ENCODE data around the gene TMEM59L. TPM values are rescaled to one million over a fixed set of nuclear protein-coding genes. Genes with fewer than 3 reads are reported as not detected.

Gene TMEM59L
- under 1 TPM in 1 of 2 experiments, not detected in 1; 0.11 TPM for total RNA-seq

- ATAC-seq, result peak; percentile 53
- ChIA-PET CTCF (no interaction called here), POLR2A (no interaction called here)
- peaks cover 16% of the 10 kb centered on the region for H3K4me1 Mint-ChIP-seq
- peaks cover 64% of the 10 kb centered on the region for H3K27me3 Mint-ChIP-seq
- H3K36me3 Mint-ChIP-seq (ENCODE audit: low read depth), result no peaks in the 10 kb centered on the region
- H3K9me3 Mint-ChIP-seq (ENCODE audit: low read depth), result no peaks in the 10 kb centered on the region
- H3K27ac Mint-ChIP-seq, result no peak within 1 kb of the TSS
- H3K4me3 Mint-ChIP-seq, result peak within 1 kb of the TSS; percentile 57
- peak; percentile 70 for DNase-seq
- intact Hi-C loops (cut with DNase I, micrococcal nuclease), result loop anchor here in 1 of 2 experiments (1.0 kb wide), 1 partner anchor 177 kb away; no protein-coding TSS in a partner anchor
These were observed at the start of gene TMEM59L for GRCh38 chr19:18612772-18613588. TSS of gene TMEM59L (plus strand) at chr19:18612870. CDS start at chr19:18612959, 89 bp downstream.

GRCh38 chr19:18566953-18567352 is 45.7 kb upstream of the TMEM59L start:
- Mint-ChIP-seq H3K4me1 (peaks cover 3% of the 10 kb centered on the region), H3K36me3 (ENCODE audit: low read depth) (peaks cover 51% of the 10 kb centered on the region), H3K9me3 (ENCODE audit: low read depth) (no peaks in the 10 kb centered on the region), H3K4me3 (no peak overlapping the region), H3K27me3 (no peaks in the 10 kb centered on the region), H3K27ac (no peak overlapping the region)
- ChIA-PET CTCF (no interaction called here), POLR2A (no interaction called here)
- intact Hi-C loops (cut with DNase I, micrococcal nuclease), result loop anchor here in 1 of 2 experiments (1.0 kb wide), 1 partner anchor 8 kb away; no protein-coding TSS in a partner anchor
- ATAC-seq (no peak), DNase-seq (no peak)

- intact Hi-C loops (cut with DNase I, micrococcal nuclease), result no loop called here
- Mint-ChIP-seq H3K9me3 (ENCODE audit: low read depth) (no peaks in the 10 kb centered on the region), H3K27ac (no peak overlapping the region), H3K4me1 (peaks cover 14% of the 10 kb centered on the region), H3K27me3 (no peaks in the 10 kb centered on the region), H3K4me3 (no peak overlapping the region), H3K36me3 (ENCODE audit: low read depth) (peaks cover 57% of the 10 kb centered on the region)
- ATAC-seq, result no peak
- ChIA-PET POLR2A (interaction anchor here (0.6 kb wide), 2 partner anchors 46 to 273 kb away, joined by 4 to 5 read pairs; no protein-coding TSS in a partner anchor), CTCF (interaction anchor here (1.6 kb wide), 1 partner anchor 47 kb away, joined by 3 read pairs; no protein-coding TSS in a partner anchor)
- DNase-seq, result no peak
These were observed 44.3 kb upstream of the TMEM59L start for GRCh38 chr19:18568367-18568766.

- intact Hi-C loops (cut with DNase I, micrococcal nuclease), result loop anchor here (1.0 to 5.0 kb wide), 12 partner anchors 14 to 816 kb away; partner anchors contain the start of genes COPE (in 2 of the 2), DDX49 (in 2 of the 2), ELL (in 2 of the 2) and KXD1 (in 2 of the 2)
These were observed 40.9 kb upstream of the TMEM59L start, which contains the start of gene UBA52 for GRCh38 chr19:18571564-18572344. TSS of gene UBA52 (plus strand) at chr19:18571857. CDS start at chr19:18573301, 1,444 bp downstream.

GRCh38 chr19:18574691-18575291 is 37.9 kb upstream of the TMEM59L start:
- DNase-seq, result no peak
- intact Hi-C loops (cut with DNase I, micrococcal nuclease), result loop anchor here in 1 of 2 experiments (5.0 kb wide), 2 partner anchors 107 to 813 kb away; no protein-coding TSS in a partner anchor
- Mint-ChIP-seq H3K27ac (no peak overlapping the region), H3K4me1 (peaks cover 27% of the 10 kb centered on the region), H3K27me3 (no peaks in the 10 kb centered on the region), H3K4me3 (no peak overlapping the region), H3K9me3 (ENCODE audit: low read depth) (no peaks in the 10 kb centered on the region), H3K36me3 (ENCODE audit: low read depth) (peaks cover 64% of the 10 kb centered on the region)
- ChIA-PET POLR2A (interaction anchor here (0.6 to 0.7 kb wide), 2 partner anchors 109 to 294 kb away, joined by 3 read pairs; no protein-coding TSS in a partner anchor), CTCF (no interaction called here)
- ATAC-seq, result no peak

More at GRCh38 chr19:18571564-18572344, 40.9 kb upstream of the TMEM59L start, which contains the start of gene UBA52:
- DNase-seq (peak; percentile 100), ATAC-seq (peak; percentile 94)
- H3K4me3 Mint-ChIP-seq, result peak within 1 kb of the TSS; percentile 89
- H3K36me3 Mint-ChIP-seq (ENCODE audit: low read depth), result peaks cover 73% of the 10 kb centered on the region
- H3K4me1 Mint-ChIP-seq, result peaks cover 27% of the 10 kb centered on the region
- H3K27ac Mint-ChIP-seq, result peak within 1 kb of the TSS; percentile 95
- CTCF ChIA-PET, result interaction anchor here (0.6 to 2.9 kb wide), 14 partner anchors 11 to 1188 kb away, joined by 3 to 21 read pairs (median 4); partner anchors contain the start of genes ELL, KXD1 and REX1BD
- no peaks in the 10 kb centered on the region for H3K9me3 Mint-ChIP-seq (ENCODE audit: low read depth)
- H3K27me3 Mint-ChIP-seq, result no peaks in the 10 kb centered on the region
- POLR2A ChIA-PET, result interaction anchor here (0.5 to 2.0 kb wide), 7 partner anchors 14 to 405 kb away, joined by 3 to 23 read pairs (median 4); partner anchors contain the start of genes FKBP8, KXD1 and REX1BD

GRCh38 chr19:18576383-18576782 is 36.3 kb upstream of the TMEM59L start:
- Mint-ChIP-seq H3K4me1 (peaks cover 25% of the 10 kb centered on the region), H3K4me3 (no peak overlapping the region), H3K27ac (no peak overlapping the region), H3K27me3 (no peaks in the 10 kb centered on the region), H3K9me3 (ENCODE audit: low read depth) (no peaks in the 10 kb centered on the region), H3K36me3 (ENCODE audit: low read depth) (peaks cover 57% of the 10 kb centered on the region)
- POLR2A ChIA-PET, result interaction anchor here (0.6 kb wide), 1 partner anchor 20 kb away, joined by 7 read pairs; no protein-coding TSS in a partner anchor
- DNase-seq (no peak), ATAC-seq (no peak)
- intact Hi-C loops (cut with DNase I, micrococcal nuclease), result no loop called here
- CTCF ChIA-PET, result interaction anchor here (0.5 to 2.8 kb wide), 2 partner anchors 12 to 838 kb away, joined by 3 to 20 read pairs; partner anchors contain the start of gene REX1BD

- CTCF ChIA-PET, result interaction anchor here (0.8 to 2.8 kb wide), 2 partner anchors 11 to 57 kb away, joined by 3 to 20 read pairs; partner anchors contain the start of gene REX1BD
- Mint-ChIP-seq H3K27me3 (no peaks in the 10 kb centered on the region), H3K4me3 (no peak overlapping the region), H3K27ac (no peak overlapping the region), H3K4me1 (peaks cover 23% of the 10 kb centered on the region), H3K9me3 (ENCODE audit: low read depth) (no peaks in the 10 kb centered on the region), H3K36me3 (ENCODE audit: low read depth) (peaks cover 48% of the 10 kb centered on the region)
- ATAC-seq, result no peak
- no peak for DNase-seq
- POLR2A ChIA-PET, result interaction anchor here (0.6 kb wide), 1 partner anchor 439 kb away, joined by 5 read pairs; no protein-coding TSS in a partner anchor
- intact Hi-C loops (cut with DNase I, micrococcal nuclease), result no loop called here
These were observed 35.2 kb upstream of the TMEM59L start for GRCh38 chr19:18577365-18577914.

GRCh38 chr19:18580311-18580710 is 32.4 kb upstream of the TMEM59L start:
- CTCF ChIA-PET, result interaction anchor here (0.6 to 1.6 kb wide), 3 partner anchors 12 to 267 kb away, joined by 3 read pairs; no protein-coding TSS in a partner anchor
- ATAC-seq (no peak), DNase-seq (no peak)
- Mint-ChIP-seq H3K36me3 (ENCODE audit: low read depth) (peaks cover 22% of the 10 kb centered on the region), H3K9me3 (ENCODE audit: low read depth) (no peaks in the 10 kb centered on the region), H3K27me3 (no peaks in the 10 kb centered on the region), H3K27ac (no peak overlapping the region), H3K4me1 (peaks cover 1% of the 10 kb centered on the region), H3K4me3 (no peak overlapping the region)
- POLR2A ChIA-PET, result no interaction called here
- intact Hi-C loops (cut with DNase I, micrococcal nuclease), result no loop called here

- POLR2A ChIA-PET, result no interaction called here
- no peak for ATAC-seq
- intact Hi-C loops (cut with DNase I, micrococcal nuclease), result loop anchor here in 1 of 2 experiments (5.0 kb wide), 3 partner anchors 134 to 606 kb away; partner anchors contain the start of genes BORCS8, RFXANK and SLC25A42
- Mint-ChIP-seq H3K27me3 (no peaks in the 10 kb centered on the region), H3K27ac (no peak overlapping the region), H3K4me3 (no peak overlapping the region), H3K36me3 (ENCODE audit: low read depth) (peaks cover 13% of the 10 kb centered on the region), H3K4me1 (peaks cover 28% of the 10 kb centered on the region), H3K9me3 (ENCODE audit: low read depth) (no peaks in the 10 kb centered on the region)
- DNase-seq, result no peak
- CTCF ChIA-PET, result interaction anchor here (0.7 to 3.6 kb wide), 4 partner anchors 14 to 66 kb away, joined by 3 to 21 read pairs (median 6); partner anchors contain the start of gene UBA52
These were observed 26.4 kb upstream of the TMEM59L start for GRCh38 chr19:18586306-18586705.

- H3K36me3 Mint-ChIP-seq (ENCODE audit: low read depth), result peaks cover 13% of the 10 kb centered on the region
- peak overlapping the region; percentile 90 for H3K27ac Mint-ChIP-seq
- peaks cover 28% of the 10 kb centered on the region for H3K4me1 Mint-ChIP-seq
- H3K27me3 Mint-ChIP-seq, result no peaks in the 10 kb centered on the region
- ChIA-PET CTCF (interaction anchor here (0.5 to 3.6 kb wide), 15 partner anchors 10 to 332 kb away, joined by 3 to 21 read pairs (median 3); partner anchors contain the start of genes COPE, DDX49 and UBA52), POLR2A (no interaction called here)
- DNase-seq (no peak), ATAC-seq (no peak)
- H3K9me3 Mint-ChIP-seq (ENCODE audit: low read depth), result no peaks in the 10 kb centered on the region
- intact Hi-C loops (cut with DNase I, micrococcal nuclease), result loop anchor here in 1 of 2 experiments (5.0 kb wide), 3 partner anchors 135 to 605 kb away; partner anchors contain the start of genes BORCS8, RFXANK and SLC25A42
- peak overlapping the region; percentile 90 for H3K4me3 Mint-ChIP-seq
These were observed 25.1 kb upstream of the TMEM59L start for GRCh38 chr19:18587561-18587960.

Measured in activated CD4-positive, alpha-beta T cell treated with anti-CD3 and anti-CD28 coated beads for 36 hours (primary cell).